NCI-H82 treated with DMSO at 0.1 percent for 48 hours (cell line): ENCODE measurements around the gene C4orf50.
"Not testable (repeated sequence)": the region's sequence is repeated elsewhere in the genome, so short reads cannot be mapped to it uniquely, and the experiment has no call there.

ENCODE experiments used
- DNase-seq: peaks from one replicate; lab custom pipeline; 2025; ENCODE audit not compliant: unreplicated experiment; lab: John Stamatoyannopoulos, UW

C4orf50 gene

GRCh38 chr4:5869966-5870619, 148.1 kb downstream of the C4orf50 start:
- no peak for DNase-seq

- DNase-seq = no peak
Measured at GRCh38 chr4:5867866-5868265, 150.4 kb downstream of the C4orf50 start.

- no peak for DNase-seq
Measured at GRCh38 chr4:5866841-5867813, 151.1 kb downstream of the C4orf50 start.

GRCh38 chr4:5865896-5866599, 152.2 kb downstream of the C4orf50 start:
- no peak for DNase-seq

- DNase-seq = no peak
Measured at GRCh38 chr4:5863461-5864113, 154.6 kb downstream of the C4orf50 start.

- no peak for DNase-seq
Measured at GRCh38 chr4:5858020-5858769, 160.0 kb downstream of the C4orf50 start.

- DNase-seq = no peak
Measured at GRCh38 chr4:5857199-5857598, 161.0 kb downstream of the C4orf50 start.

GRCh38 chr4:5856362-5856761, 161.9 kb downstream of the C4orf50 start:
- not testable (repeated sequence) for DNase-seq

GRCh38 chr4:5854929-5855328, 163.3 kb downstream of the C4orf50 start:
- no peak for DNase-seq

GRCh38 chr4:5852523-5853202, 165.6 kb downstream of the C4orf50 start:
- DNase-seq = peak; percentile 87

GRCh38 chr4:5851637-5852301, 166.5 kb downstream of the C4orf50 start:
- DNase-seq = no peak
